Erythroblast (primary cell): Measurements from ENCODE around the gene ACP4.
"Not testable (repeated sequence)": the region's sequence is repeated elsewhere in the genome, so short reads cannot be mapped to it uniquely, and the experiment has no call there.

Experiments used
- DNase-seq, 2 experiments: peaks; one replicate each; lab custom pipeline; 2025; lab: John Stamatoyannopoulos, UW
- GATA1 ChIP-seq: IDR thresholded peaks from 2 replicates; pipeline ENCODE4 v1.6.1; 2011; ENCODE audit warnings: low read depth, mild to moderate bottlenecking, control low read depth, low read length, moderate library complexity
- POLR2A ChIP-seq: IDR thresholded peaks from 2 replicates; pipeline ENCODE4 v1.6.1; 2011; ENCODE audit warnings: mild to moderate bottlenecking, low read length

The ACP4 gene

DNA sequence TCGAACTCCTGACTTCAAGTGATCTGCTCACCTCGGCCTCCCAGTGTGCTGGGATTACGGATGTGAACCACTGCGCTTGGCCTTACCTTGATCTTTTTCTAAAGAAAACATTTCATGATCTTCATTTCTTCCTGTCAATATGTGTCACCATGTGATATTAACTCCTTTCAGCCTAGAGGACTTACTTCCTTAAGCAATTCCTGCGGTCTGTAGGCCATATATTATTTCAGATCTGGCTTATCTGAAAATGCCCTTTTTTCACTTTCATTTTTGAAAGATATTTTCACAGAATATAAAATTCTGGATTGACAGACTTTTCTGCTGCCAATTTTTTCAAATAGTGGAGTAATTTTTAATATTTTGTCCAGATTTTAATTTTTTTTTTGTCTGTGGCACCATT, 21.9 kb upstream of the ACP4 start:
- no peak for DNase-seq
- TF ChIP-seq POLR2A: no peak
- no peak for TF ChIP-seq GATA1

DNA sequence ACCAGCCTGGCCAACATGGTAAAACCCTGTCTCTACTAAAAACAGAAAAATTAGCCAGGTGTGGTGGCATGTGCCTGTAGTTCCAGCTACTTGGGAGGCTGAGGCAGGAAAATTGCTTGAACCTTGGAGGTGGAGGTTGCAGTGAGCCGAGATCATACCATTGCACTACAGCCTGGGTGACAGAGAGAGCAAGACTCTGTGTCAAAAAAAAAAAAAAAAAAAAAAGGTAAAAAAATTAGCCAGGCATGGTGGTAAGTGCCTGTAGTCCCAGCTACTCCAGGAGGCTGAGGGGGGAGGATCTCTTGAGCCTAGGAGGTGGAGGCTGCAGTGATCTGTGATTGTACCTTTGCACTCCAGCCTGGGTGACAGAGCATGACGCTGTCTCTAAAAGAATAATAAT, 20.1 kb upstream of the ACP4 start, which contains the start of gene GPR32:
GPR32 (plus strand) TSS at position 301 of the 400 bp plus-strand sequence. CDS start 137 bp downstream, outside the sequence.
- not testable (repeated sequence) for DNase-seq

DNA sequence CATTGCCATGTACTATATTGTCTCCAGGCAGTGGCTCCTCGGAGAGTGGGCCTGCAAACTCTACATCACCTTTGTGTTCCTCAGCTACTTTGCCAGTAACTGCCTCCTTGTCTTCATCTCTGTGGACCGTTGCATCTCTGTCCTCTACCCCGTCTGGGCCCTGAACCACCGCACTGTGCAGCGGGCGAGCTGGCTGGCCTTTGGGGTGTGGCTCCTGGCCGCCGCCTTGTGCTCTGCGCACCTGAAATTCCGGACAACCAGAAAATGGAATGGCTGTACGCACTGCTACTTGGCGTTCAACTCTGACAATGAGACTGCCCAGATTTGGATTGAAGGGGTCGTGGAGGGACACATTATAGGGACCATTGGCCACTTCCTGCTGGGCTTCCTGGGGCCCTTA, 19.3 kb upstream of the ACP4 start:
- no peak for DNase-seq
- TF ChIP-seq GATA1: no peak
- no peak for TF ChIP-seq POLR2A

DNA sequence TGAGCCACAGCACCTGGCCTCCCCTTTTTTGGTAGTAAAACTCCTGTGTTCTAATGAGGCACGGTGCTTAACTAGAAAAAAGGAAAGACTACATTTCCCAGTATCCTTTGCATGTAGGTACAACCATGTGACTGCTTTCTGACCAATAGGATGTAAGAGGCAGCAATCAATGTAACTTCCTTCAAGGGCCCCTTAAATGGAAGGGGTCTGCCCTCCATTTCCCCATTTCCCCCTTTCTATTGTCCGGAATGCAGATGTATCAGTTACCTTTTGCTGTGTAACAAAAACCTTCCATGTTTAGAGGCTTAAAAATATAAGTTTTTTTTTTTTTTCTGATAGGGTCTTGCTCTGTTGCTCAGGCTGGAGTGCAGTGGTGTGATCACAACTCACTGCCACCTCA, 17.7 kb upstream of the ACP4 start:
- no peak for DNase-seq

DNA sequence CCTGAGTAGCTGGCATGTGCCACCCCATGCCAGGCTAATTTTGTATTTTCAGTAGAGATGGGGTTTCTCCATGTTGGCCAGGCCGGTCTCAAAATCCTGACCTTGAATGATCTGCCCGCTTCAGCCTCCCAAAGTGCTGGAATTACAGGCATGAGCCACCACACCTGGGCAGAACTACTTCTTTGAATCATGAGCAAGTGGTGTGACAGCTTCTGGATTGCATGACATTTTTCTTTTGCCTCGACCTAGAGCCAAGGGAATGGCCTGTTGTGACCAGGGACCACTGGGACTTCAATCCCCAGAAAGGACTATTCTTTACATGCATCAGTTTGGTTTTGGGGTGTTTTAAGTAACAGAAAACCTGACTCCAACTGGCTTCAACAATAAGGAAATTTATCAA, 17.3 kb upstream of the ACP4 start:
- DNase-seq: not testable (repeated sequence)

More for the DNA sequence above, 17.7 kb upstream of the ACP4 start:
- TF ChIP-seq GATA1: no peak
- no peak for TF ChIP-seq POLR2A

DNA sequence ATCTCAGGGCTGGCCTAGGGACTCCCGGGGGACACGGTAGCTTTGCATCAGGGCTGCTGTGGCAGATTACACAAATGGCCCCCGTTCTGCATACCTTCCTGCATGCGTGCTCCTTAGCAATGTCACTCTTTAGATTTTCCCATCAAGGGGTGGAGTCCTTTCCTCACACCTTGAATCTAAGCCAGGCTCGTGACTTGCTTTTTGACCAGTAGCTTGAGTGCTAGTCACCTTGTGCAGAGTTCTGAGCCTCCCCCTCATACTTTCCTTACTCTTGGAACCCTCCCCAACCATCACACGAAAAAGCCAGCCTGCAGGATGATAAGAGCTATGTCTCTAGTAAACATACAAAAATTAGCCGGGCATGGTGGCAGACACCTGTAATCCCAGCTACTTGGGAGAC, 16.8 kb upstream of the ACP4 start:
- not testable (repeated sequence) for DNase-seq

DNA sequence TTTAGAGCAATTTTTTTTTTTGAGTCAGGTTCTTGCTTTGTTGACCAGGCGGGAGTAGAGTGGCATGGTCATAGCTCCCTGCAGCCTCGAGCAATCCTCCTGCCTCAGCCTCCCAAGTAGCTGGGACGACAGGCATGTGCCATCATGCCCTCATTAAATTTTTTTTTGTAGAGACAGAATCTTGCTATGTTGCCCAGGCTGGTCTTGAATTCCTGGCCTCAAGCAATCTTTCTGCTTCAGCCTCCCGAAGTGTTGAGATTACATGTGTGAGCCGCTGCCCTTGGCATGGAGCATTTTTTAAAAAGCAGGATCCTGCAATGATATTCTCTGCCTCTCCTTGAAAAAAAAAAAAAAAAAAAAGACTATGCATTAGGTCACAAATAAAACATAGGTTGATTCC, 14.1 kb upstream of the ACP4 start:
- DNase-seq: no peak
- no peak for TF ChIP-seq POLR2A
- TF ChIP-seq GATA1: no peak

DNA sequence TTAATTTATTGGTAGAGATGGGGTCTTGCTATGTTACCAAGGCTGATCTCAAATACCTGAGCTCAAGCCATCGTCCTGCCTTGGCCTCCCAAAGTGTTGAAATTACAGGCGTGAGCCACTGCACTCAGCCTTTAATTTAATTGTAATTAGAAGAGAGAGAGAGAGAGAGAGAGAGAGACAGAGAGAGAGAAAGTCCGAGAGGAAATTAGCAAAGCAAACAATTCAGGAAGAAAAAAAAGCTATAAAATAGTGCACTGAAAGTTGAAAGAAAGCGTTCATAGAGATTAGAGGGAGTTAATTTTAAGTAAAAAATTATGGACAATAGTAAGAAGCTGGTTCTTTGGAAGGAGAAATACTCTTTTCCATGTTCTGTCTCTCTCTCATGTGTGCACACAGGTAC, 13.0 kb upstream of the ACP4 start:
- DNase-seq: no peak
- TF ChIP-seq POLR2A: no peak
- no peak for TF ChIP-seq GATA1

DNA sequence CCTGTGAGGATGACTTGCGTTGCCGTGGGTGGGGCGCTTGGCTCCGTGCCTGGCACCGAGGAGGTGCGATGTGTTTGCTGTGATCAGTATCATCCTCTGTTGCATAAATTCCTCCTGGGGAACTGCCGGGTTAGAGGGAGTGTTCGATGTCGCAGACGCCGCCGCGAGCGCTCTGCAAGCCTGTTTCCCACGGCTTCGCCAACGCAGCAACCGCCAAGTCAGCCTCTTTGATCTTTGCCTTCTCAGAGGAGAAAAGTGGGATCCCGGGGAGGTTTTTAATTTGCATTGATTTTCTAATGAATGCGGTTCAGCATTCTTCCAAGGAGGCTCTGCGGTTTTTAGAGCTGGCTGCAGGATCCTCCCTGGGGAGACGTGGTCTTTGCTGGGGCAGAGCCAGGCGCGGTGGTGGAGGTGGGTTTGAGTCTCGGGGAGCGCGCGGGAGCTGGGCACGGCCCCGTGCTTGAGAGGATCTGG, 12.3 kb upstream of the ACP4 start:
- peak in 1 of 2 experiments; percentile 54 for DNase-seq

DNA sequence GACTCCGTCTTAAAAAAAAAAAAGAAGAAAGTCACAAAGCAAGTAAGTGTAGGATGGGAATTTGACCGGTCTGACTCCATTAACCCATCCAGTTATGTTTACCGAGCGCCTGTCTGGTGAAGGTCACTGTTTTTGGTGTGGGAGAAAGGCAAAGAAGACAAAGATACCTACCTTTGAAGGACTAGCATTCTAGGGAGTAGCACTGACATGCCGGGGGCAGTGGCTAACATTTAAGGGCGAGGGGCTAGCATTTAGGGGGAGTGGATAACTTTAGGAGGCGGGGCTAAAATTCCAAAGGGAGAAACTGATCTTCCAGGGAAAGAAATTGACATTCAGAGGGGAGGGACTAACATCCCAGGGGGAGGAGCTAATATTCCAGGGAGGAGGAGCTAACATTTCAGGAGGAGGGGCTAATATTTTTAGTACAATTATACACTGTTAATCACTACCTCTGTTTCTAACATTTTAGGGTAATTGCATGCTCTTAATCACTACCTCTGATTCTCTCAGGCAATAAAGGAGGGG, 11.2 kb upstream of the ACP4 start:
- DNase-seq: no peak
- no peak for TF ChIP-seq GATA1
- no peak for TF ChIP-seq POLR2A

More for the DNA sequence above, 12.3 kb upstream of the ACP4 start:
- TF ChIP-seq POLR2A: no peak
- no peak for TF ChIP-seq GATA1

DNA sequence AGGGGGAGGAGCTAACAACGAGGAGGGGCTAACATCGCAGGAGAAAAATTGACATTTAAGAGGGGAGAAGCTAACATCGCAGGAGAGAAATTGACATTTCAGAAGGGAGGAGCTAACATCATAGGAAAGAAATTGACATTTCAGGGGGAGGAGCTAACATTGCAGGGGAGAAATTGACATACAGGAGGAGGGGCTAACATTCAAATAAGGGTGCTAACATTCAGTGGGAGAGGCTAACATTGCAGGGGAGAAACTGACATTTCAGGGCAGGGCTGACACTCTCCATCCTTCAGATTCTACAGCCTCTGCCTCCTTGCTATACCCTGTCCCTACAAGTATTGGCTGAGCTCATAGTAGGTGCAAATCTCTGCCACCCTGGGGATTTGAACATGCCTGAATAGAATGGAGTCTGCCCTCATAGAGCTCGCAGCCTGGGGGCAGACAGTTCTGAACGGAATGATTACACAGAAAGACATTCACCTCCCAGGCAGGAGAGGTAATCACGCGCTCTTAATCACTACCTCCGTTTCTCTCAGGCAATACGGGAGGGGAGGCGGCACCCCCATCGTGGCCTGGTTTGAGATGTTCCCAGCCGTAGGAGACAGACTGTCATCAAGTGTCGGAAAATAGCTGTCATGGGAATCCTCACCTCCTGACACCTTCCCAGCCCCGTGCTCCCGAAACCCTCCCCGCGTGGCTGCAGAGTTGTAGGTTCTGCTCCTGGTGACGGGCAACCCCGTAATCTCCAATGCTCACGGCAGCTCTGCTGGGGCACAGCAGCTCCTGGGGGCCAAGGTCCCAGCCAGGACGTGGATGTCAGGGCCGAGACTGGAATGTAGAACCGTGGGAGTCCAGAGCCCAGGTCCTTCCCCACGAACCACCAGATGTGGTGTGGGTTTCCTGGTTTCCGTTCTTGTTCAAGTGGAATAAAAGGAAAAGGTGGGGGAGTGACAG, 10.4 kb upstream of the ACP4 start:
- TF ChIP-seq GATA1 (no peak), POLR2A (no peak)
- DNase-seq: no peak

DNA sequence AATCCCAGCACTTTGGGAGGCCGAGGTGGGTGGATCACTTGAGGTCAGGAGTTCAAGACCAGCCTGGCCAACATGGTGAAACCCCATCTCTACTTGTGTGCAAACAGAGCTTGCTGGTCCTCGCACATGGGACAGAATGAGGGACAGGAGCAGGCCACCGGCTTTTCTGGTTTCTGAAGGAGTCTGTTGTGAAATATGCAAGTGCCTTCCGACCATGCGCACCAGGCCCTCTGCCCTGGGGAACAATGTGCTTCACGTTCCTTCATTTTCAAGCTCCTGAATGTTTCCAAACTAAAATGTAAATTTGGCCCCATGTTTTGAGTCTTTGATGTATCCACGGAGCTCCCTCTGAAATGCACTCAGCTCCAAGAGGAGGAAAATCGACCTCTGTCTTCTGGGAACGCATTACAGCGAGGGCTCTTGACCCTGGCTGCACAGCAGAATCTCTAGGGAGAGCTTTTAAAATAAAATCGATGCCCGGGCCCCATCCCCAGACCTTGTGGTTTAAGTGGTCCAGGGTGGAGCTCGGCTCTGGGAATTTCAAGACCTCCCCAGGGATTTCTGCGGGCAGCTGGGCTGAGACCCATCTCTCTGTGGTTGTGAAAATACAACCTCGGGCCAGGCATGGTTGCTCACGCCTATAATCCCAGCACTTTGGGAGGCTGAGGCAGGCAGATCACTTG, 9.3 kb upstream of the ACP4 start:
- no peak for TF ChIP-seq GATA1
- TF ChIP-seq POLR2A: no peak
- no peak for DNase-seq

DNA sequence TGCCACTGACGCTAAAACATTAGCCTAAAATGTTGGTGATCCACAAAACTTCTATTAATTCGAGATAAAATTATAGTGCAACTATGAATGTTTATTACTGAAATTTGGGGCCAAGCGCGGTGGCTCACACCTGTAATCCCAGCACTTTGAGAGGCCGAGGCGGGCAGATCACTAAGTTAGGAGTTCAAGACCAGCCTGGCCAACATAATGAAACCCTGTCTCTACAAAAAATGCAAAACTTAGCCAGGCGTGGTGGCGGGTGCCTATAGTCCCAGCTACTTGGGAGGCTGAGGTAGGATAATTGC, 6.4 kb upstream of the ACP4 start:
- not testable (repeated sequence) for DNase-seq

DNA sequence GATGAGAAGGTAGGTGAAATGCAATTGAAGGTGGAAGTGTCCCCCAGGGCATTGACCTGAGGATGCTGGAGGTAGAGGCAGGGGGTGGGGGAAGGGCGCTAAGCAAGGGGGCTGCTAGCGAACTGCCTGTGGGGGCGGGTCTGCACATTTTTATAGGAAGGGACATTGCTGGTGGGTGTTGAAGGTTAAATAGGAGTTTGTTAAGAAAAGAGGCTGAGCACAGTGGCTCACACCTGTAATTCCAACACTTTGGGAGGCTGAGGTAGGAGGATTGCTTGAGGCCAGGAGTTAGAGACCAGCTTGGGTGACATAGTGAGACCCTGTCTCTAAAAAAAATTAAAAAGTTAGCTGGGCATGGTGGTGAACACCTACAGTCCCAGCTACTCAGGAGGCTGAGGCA, 5.5 kb upstream of the ACP4 start:
- no peak for TF ChIP-seq GATA1
- no peak for TF ChIP-seq POLR2A

DNA sequence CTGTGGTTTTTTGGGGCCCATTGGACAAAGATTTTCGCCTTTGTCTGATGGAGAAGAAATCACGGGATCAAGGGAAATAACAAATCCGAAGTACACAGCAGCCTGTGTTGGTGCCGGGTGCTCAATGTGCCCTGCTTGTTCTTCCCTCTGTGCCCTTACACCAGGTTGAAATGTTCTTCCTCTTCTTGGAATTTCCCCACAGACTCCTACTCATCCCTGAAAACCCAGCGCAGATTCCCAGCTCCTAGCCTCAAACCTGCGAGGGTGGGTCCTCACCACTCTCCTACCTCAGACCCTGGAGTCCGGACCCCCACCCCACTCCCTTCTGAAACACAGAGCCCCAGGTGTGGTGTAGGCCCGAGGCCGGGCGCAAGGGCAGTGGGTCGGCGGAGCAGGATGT, 4.9 kb upstream of the ACP4 start:
- TF ChIP-seq GATA1 (no peak), POLR2A (no peak)
- DNase-seq: no peak

More for the DNA sequence above, 5.5 kb upstream of the ACP4 start:
- no peak for DNase-seq
